ENCODE measurements around the gene CPEB3. TPM values are rescaled to one million over a fixed set of nuclear protein-coding genes. Genes with fewer than 3 reads are reported as not detected.

Gene CPEB3
- total and polyA plus RNA-seq, 2 donors (not counting 3 experiments of a cell fraction or from before 2014, with no cell fraction given): 0.80 to 2.2 TPM

GRCh38 chr10:92131275-92131820 is 159.5 kb downstream of the CPEB3 start:
- no peak for DNase-seq (ENCODE audit: low read depth, low spot score)

More at GRCh38 chr10:92131275-92131820, 159.5 kb downstream of the CPEB3 start:
- FAIRE-seq: no peak
- dilution Hi-C loops (cut with MboI; ENCODE audit: extremely low pct_ligation_motif_present, low sequenced_read_pairs): no loop called here
- no peak overlapping the region for H3K4me3 ChIP-seq (replicated peaks in 1 of 3; ENCODE audit: insufficient read depth in 1 of 3, low read depth in 1 of 3, low read length in 3 of 3)
- no peaks in the 10 kb centered on the region for H3K9me3 ChIP-seq (replicated peaks; ENCODE audit: control insufficient read depth, insufficient read depth, low read length)
- H3K27me3 ChIP-seq (ENCODE audit: control insufficient read depth in 2 of 2, insufficient read depth in 2 of 2, low read length in 2 of 2): no peaks in the 10 kb centered on the region
- no peaks in the 10 kb centered on the region for H3K36me3 ChIP-seq (ENCODE audit: control insufficient read depth in 2 of 2, extremely low read depth in 1 of 2, insufficient read depth in 2 of 2, low read length in 2 of 2)
- no peak overlapping the region for H3K27ac ChIP-seq (ENCODE audit: insufficient read depth, low read depth, low read length)
- H3K4me2 ChIP-seq (ENCODE audit: insufficient read depth, low read length): no peak overlapping the region
- H4K20me1 ChIP-seq (replicated peaks; ENCODE audit: control insufficient read depth, extremely low read depth, insufficient read depth, low read length): no peaks in the 10 kb centered on the region
- H3K9me1 ChIP-seq (replicated peaks; ENCODE audit: control insufficient read depth, extremely low read depth, insufficient read depth, low read length): no peaks in the 10 kb centered on the region
- no peak overlapping the region for H2AFZ ChIP-seq (ENCODE audit: low read depth, low read length)
- CTCF ChIA-PET: interaction anchor here (0.8 to 2.1 kb wide), 4 partner anchors 10 to 44 kb away, joined by 3 to 7 read pairs (median 4); no protein-coding TSS in a partner anchor
- BruUV-seq (replicated peaks): no TSS peak
- H3K79me2 ChIP-seq (ENCODE audit: control insufficient read depth, insufficient read depth, low read length): no peaks in the 10 kb centered on the region
- POLR2A ChIA-PET: no interaction called here
- H3K4me1 ChIP-seq (ENCODE audit: control insufficient read depth, extremely low read depth, insufficient read depth, low read length): no peaks in the 10 kb centered on the region
- intact Hi-C loops (cut with micrococcal nuclease): no loop called here
- TF ChIP-seq JUN (IDR thresholded peaks at IDR 0.05; ENCODE audit: borderline replicate concordance, insufficient read depth, insufficient read length, low read depth) (no peak), POLR2A (IDR thresholded peaks at IDR 0.05; ENCODE audit: low read depth, low read length) (no peak), EZH2 (IDR thresholded peaks at IDR 0.05; ENCODE audit: borderline replicate concordance, low read depth, low read length, severe bottlenecking) (no peak), FOS (IDR thresholded peaks at IDR 0.05; ENCODE audit: borderline replicate concordance, insufficient read depth, low read length) (no peak), MAX (IDR thresholded peaks at IDR 0.05; ENCODE audit: insufficient read depth, insufficient read length) (no peak), POLR2AphosphoS5 (IDR thresholded peaks at IDR 0.05; ENCODE audit: insufficient read depth, low read depth, low read length) (no peak), MYC (IDR thresholded peaks at IDR 0.05; ENCODE audit: low read depth, low read length) (no peak), CTCF (IDR thresholded peaks at IDR 0.05; ENCODE audit: extremely low read depth in 1 of 2, insufficient read depth in 1 of 2, low read depth in 1 of 2, low read length in 2 of 2) (no peak), GATA2 (IDR thresholded peaks at IDR 0.05; ENCODE audit: insufficient read depth, insufficient read length, low read depth, low read length) (no peak)
- no peak overlapping the region for H3K9ac ChIP-seq (replicated peaks; ENCODE audit: extremely low read depth, insufficient read depth, low read length)

Data from endothelial cell of umbilical vein (primary cell).